Measurements from ENCODE around the gene CRELD2. TPM values are rescaled to one million over a fixed set of nuclear protein-coding genes. Genes with fewer than 3 reads are reported as not detected.

CRELD2 gene
- total and polyA plus RNA-seq, 2 of the 13 experiments (the other 11 are each of a cell fraction or from before 2014, with no cell fraction given) = 17.2 to 44.7 TPM

DNA sequence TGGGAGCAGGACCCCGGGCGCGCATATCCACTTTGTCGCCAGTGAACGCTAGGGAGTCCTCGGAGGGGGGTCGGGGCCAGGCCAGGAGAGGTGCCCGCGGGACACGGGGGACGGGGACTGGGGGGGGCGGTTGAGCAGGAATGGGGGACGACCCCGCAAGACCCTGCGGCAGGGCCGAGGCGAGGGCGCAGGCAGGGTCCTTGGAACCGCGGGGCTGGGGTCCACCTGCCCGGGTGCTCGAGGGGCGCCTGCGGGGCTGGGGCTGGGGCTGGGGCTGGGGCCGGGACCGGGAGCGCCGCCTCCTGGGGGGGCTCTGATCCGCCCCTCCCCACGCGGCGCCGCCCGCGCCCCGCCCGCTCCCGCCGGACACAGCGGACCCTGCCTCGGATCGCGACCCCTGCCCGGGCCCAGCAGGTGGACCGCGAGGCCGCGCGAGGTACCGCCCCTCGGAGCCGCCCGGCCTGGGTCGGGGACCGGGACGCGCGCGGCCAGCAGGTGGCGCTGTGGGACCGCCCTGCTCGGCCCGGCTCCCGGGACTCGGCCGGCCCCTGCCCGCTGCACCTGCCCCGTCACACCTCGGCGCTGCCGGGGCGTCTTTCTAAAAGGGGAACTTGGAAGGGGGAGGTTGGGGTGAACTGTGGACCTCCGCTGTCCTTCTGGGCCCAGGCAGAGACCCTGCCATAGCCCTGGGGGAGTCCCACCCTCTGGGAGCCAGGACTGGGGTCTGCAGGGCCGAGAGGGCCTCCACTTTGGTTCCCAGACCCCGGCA, 11.0 kb downstream of the CRELD2 start (continued):
- TF ChIP-seq, protein P1, sequence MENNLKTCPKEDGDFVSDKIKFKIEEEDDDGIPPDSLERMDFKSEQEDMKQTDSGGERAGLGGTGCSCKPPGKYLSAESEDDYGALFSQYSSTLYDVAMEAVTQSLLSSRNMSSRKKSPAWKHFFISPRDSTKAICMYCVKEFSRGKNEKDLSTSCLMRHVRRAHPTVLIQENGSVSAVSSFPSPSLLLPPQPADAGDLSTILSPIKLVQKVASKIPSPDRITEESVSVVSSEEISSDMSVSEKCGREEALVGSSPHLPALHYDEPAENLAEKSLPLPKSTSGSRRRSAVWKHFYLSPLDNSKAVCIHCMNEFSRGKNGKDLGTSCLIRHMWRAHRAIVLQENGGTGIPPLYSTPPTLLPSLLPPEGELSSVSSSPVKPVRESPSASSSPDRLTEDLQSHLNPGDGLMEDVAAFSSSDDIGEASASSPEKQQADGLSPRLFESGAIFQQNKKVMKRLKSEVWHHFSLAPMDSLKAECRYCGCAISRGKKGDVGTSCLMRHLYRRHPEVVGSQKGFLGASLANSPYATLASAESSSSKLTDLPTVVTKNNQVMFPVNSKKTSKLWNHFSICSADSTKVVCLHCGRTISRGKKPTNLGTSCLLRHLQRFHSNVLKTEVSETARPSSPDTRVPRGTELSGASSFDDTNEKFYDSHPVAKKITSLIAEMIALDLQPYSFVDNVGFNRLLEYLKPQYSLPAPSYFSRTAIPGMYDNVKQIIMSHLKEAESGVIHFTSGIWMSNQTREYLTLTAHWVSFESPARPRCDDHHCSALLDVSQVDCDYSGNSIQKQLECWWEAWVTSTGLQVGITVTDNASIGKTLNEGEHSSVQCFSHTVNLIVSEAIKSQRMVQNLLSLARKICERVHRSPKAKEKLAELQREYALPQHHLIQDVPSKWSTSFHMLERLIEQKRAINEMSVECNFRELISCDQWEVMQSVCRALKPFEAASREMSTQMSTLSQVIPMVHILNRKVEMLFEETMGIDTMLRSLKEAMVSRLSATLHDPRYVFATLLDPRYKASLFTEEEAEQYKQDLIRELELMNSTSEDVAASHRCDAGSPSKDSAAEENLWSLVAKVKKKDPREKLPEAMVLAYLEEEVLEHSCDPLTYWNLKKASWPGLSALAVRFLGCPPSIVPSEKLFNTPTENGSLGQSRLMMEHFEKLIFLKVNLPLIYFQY (CRISPR knock-in tag; IDR thresholded peaks at IDR 0.05; ENCODE audit: borderline replicate concordance) = peak; percentile 71; the same call in 1 of the 2 replicates
- TF ChIP-seq, protein P2, sequence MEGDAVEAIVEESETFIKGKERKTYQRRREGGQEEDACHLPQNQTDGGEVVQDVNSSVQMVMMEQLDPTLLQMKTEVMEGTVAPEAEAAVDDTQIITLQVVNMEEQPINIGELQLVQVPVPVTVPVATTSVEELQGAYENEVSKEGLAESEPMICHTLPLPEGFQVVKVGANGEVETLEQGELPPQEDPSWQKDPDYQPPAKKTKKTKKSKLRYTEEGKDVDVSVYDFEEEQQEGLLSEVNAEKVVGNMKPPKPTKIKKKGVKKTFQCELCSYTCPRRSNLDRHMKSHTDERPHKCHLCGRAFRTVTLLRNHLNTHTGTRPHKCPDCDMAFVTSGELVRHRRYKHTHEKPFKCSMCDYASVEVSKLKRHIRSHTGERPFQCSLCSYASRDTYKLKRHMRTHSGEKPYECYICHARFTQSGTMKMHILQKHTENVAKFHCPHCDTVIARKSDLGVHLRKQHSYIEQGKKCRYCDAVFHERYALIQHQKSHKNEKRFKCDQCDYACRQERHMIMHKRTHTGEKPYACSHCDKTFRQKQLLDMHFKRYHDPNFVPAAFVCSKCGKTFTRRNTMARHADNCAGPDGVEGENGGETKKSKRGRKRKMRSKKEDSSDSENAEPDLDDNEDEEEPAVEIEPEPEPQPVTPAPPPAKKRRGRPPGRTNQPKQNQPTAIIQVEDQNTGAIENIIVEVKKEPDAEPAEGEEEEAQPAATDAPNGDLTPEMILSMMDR (CRISPR knock-in tag; IDR thresholded peaks at IDR 0.05) = peak; percentile 70; the same call in 1 of the 2 replicates
- TF ChIP-seq ZSCAN20 (CRISPR knock-in tag; IDR thresholded peaks at IDR 0.05; ENCODE audit: borderline replicate concordance) (no peak), FOXK1 (CRISPR knock-in tag; IDR thresholded peaks at IDR 0.05; ENCODE audit: borderline replicate concordance, low read depth) (no peak), KDM6A (CRISPR knock-in tag; IDR thresholded peaks at IDR 0.05; ENCODE audit: low read depth) (no peak), ZNF121 (CRISPR knock-in tag; IDR thresholded peaks at IDR 0.05) (peak; percentile 81; the same call in 1 of the 2 replicates), BHLHE40 (IDR thresholded peaks at IDR 0.05; ENCODE audit: low read length) (peak; percentile 26; the same call in 1 of the 2 replicates)
- TF ChIP-seq, protein P3, sequence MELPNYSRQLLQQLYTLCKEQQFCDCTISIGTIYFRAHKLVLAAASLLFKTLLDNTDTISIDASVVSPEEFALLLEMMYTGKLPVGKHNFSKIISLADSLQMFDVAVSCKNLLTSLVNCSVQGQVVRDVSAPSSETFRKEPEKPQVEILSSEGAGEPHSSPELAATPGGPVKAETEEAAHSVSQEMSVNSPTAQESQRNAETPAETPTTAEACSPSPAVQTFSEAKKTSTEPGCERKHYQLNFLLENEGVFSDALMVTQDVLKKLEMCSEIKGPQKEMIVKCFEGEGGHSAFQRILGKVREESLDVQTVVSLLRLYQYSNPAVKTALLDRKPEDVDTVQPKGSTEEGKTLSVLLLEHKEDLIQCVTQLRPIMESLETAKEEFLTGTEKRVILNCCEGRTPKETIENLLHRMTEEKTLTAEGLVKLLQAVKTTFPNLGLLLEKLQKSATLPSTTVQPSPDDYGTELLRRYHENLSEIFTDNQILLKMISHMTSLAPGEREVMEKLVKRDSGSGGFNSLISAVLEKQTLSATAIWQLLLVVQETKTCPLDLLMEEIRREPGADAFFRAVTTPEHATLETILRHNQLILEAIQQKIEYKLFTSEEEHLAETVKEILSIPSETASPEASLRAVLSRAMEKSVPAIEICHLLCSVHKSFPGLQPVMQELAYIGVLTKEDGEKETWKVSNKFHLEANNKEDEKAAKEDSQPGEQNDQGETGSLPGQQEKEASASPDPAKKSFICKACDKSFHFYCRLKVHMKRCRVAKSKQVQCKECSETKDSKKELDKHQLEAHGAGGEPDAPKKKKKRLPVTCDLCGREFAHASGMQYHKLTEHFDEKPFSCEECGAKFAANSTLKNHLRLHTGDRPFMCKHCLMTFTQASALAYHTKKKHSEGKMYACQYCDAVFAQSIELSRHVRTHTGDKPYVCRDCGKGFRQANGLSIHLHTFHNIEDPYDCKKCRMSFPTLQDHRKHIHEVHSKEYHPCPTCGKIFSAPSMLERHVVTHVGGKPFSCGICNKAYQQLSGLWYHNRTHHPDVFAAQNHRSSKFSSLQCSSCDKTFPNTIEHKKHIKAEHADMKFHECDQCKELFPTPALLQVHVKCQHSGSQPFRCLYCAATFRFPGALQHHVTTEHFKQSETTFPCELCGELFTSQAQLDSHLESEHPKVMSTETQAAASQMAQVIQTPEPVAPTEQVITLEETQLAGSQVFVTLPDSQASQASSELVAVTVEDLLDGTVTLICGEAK (IDR thresholded peaks at IDR 0.05) = no peak
- TF ChIP-seq, protein P3 (CRISPR knock-in tag; IDR thresholded peaks at IDR 0.05) = 0 out of 2 replicates have a peak, but pooled peaks have one; percentile 18

Data from HepG2 (cell line).